SK-N-SH (cell line): ENCODE data around the gene CASK. TPM values are rescaled to one million over a fixed set of nuclear protein-coding genes. Genes with fewer than 3 reads are reported as not detected.

Source experiments
- CTCF ChIA-PET: fragments of 300-600, 350-600 bp; formaldehyde crosslinking; extraction: SDS; loops from one replicate; lab custom pipeline; 2021; lab: Yijun Ruan, JAX
- POLR2A ChIA-PET: fragments of 350-600 bp; sonication (Branson Sonifier 250); formaldehyde crosslinking; extraction: SDS; loops from one replicate; lab custom pipeline; 2020; ENCODE audit warnings: antibody characterized with exemption, inconsistent platforms; lab: Yijun Ruan, JAX
- DNase-seq: peaks from one replicate; pipeline ENCODE4 v3.0.0; 2012
- H2AFZ ChIP-seq: fragments of 200-600 bp; sonication (generic); 2 replicates; pipeline ENCODE4 v1.8.1; 2016; ENCODE audit warnings: antibody characterized with exemption, mild to moderate bottlenecking, low read depth
- H3F3A ChIP-seq: fragments of 200-600 bp; sonication (generic); replicated peaks from 2 replicates; pipeline ENCODE3; 2016; ENCODE audit warnings: antibody characterized with exemption, mild to moderate bottlenecking; ENCODE audit not compliant: insufficient read depth
- H3K27ac ChIP-seq, 2 experiments: fragments of 200-500 bp in 1 of 2; fragments of 200-600 bp in 1 of 2; sonication (Bioruptor generic) in 1 of 2; sonication (generic), shearing (Covaris generic) in 1 of 2; 2 replicates each; pipeline versions ENCODE4 v1.5.1 to v1.6.1; 2014 to 2016; ENCODE audit warnings: low read depth in 2 of 2, inconsistent platforms in 1 of 2, low read length in 1 of 2, mild to moderate bottlenecking in 1 of 2, mixed read lengths in 1 of 2
- H3K27me3 ChIP-seq: fragments of 200-600 bp; sonication (generic), shearing (Covaris generic); 2 replicates; pipeline ENCODE4 v1.6.1; 2016; ENCODE audit warnings: mixed run types; ENCODE audit not compliant: insufficient read depth
- H3K36me3 ChIP-seq, 2 experiments: fragments of 200-500 bp in 1 of 2; fragments of 200-600 bp in 1 of 2; sonication (Bioruptor generic) in 1 of 2; sonication (generic) in 1 of 2; replicated peaks in 1 of 2; 2 replicates each; pipeline versions ENCODE3 to v1.5.1; 2014 to 2016; ENCODE audit warnings: low read length in 1 of 2, mild to moderate bottlenecking in 1 of 2; ENCODE audit not compliant: insufficient read depth in 2 of 2, control insufficient read depth in 1 of 2
- H3K4me1 ChIP-seq, 2 experiments: fragments of 200-500 bp in 1 of 2; fragments of 200-600 bp in 1 of 2; sonication (Bioruptor generic) in 1 of 2; sonication (generic), shearing (Covaris generic) in 1 of 2; 2 replicates each; pipeline versions ENCODE4 v1.5.1 to v1.6.1; 2014 to 2016; ENCODE audit warnings: low read depth in 1 of 2, low read length in 1 of 2, mixed run types in 1 of 2; ENCODE audit not compliant: insufficient read depth in 2 of 2, control insufficient read depth in 1 of 2
- H3K4me2 ChIP-seq: fragments of 200-600 bp; sonication (generic), shearing (Covaris generic); 2 replicates; pipeline ENCODE4 v1.6.1; 2017; ENCODE audit warnings: mixed run types
- H3K4me3 ChIP-seq, 2 experiments: fragments of 200-500 bp in 1 of 2; fragments of 200-600 bp in 1 of 2; sonication (Bioruptor generic) in 1 of 2; sonication (generic), shearing (Covaris generic) in 1 of 2; 2 replicates each; pipeline versions ENCODE4 v1.5.1 to v1.8.1; 2014 to 2016; ENCODE audit warnings: low read depth in 2 of 2, inconsistent platforms in 1 of 2, low read length in 1 of 2, mild to moderate bottlenecking in 1 of 2, mixed read lengths in 1 of 2, moderate library complexity in 1 of 2
- H3K79me2 ChIP-seq: fragments of 200-600 bp; sonication (generic); 2 replicates; pipeline ENCODE4 v1.8.1; 2017; ENCODE audit warnings: mild to moderate bottlenecking; ENCODE audit not compliant: insufficient read depth
- H3K9ac ChIP-seq: fragments of 200-600 bp; sonication (generic); 2 replicates; pipeline ENCODE4 v1.6.1; 2017; ENCODE audit warnings: mixed run types
- H3K9me2 ChIP-seq: fragments of 200-600 bp; sonication (generic); 2 replicates; pipeline ENCODE4 v1.6.1; 2017; ENCODE audit warnings: mixed run types
- H3K9me3 ChIP-seq: fragments of 200-600 bp; sonication (generic); 2 replicates; pipeline ENCODE4 v1.6.1; 2017; ENCODE audit warnings: mixed run types, mild to moderate bottlenecking, moderate library complexity
- H4K20me1 ChIP-seq: fragments of 200-600 bp; sonication (generic); 2 replicates; pipeline ENCODE4 v1.6.1; 2017; ENCODE audit warnings: mild to moderate bottlenecking, mixed run types; ENCODE audit not compliant: insufficient read depth
- ELF1 ChIP-seq: IDR thresholded peaks from 2 replicates; pipeline ENCODE4 v1.4.0; 2012
- EP300 ChIP-seq, 2 experiments: IDR thresholded peaks; 2 replicates each; pipeline versions ENCODE4 v1.4.0 to v1.6.1; 2012; ENCODE audit warnings: borderline replicate concordance in 1 of 2, low read depth in 1 of 2, low read length in 1 of 2
- EZH2phosphoT487 ChIP-seq: fragments of 200-600 bp; sonication (generic); IDR thresholded peaks from 2 replicates; pipeline ENCODE4 v1.6.1; 2017; ENCODE audit warnings: low read depth, mixed run types, mild to moderate bottlenecking, antibody characterized with exemption, moderate library complexity, borderline replicate concordance
- FOSL2 ChIP-seq: IDR thresholded peaks from 2 replicates; pipeline ENCODE4 v1.4.0; 2012; ENCODE audit warnings: low read depth, mild to moderate bottlenecking, moderate library complexity, borderline replicate concordance
- FOXM1 ChIP-seq: IDR thresholded peaks from 2 replicates; pipeline ENCODE4 v1.4.0; 2012; ENCODE audit warnings: low read depth, mild to moderate bottlenecking
- MEF2A ChIP-seq: IDR thresholded peaks from 2 replicates; pipeline ENCODE4 v1.4.0; 2012; ENCODE audit warnings: low read depth, borderline replicate concordance
- NFIC ChIP-seq: IDR thresholded peaks from 2 replicates; pipeline ENCODE4 v1.4.0; 2012; ENCODE audit warnings: borderline replicate concordance
- POLR2AphosphoS5 ChIP-seq: IDR thresholded peaks from 2 replicates; pipeline ENCODE4 v1.6.1; 2012; ENCODE audit warnings: low read depth, low read length
- RCOR1 ChIP-seq: fragments of 150-350 bp; IDR thresholded peaks from 2 replicates; pipeline ENCODE4 v1.6.1; 2017; ENCODE audit warnings: antibody characterized with exemption, low read length
- RFX5 ChIP-seq: IDR thresholded peaks from 2 replicates; pipeline ENCODE4 v1.6.1; 2012; ENCODE audit warnings: mild to moderate bottlenecking, improper control_type of control experiment, low read length
- TAF1 ChIP-seq: IDR thresholded peaks from 2 replicates; pipeline ENCODE4 v1.6.1; 2012; ENCODE audit warnings: low read depth, mild to moderate bottlenecking, low read length, moderate library complexity, borderline replicate concordance
- TCF12 ChIP-seq: IDR thresholded peaks from 2 replicates; pipeline ENCODE4 v1.4.0; 2012
- YY1 ChIP-seq: IDR thresholded peaks from 2 replicates; pipeline ENCODE4 v1.4.0; 2012; ENCODE audit warnings: low read depth, mild to moderate bottlenecking
- WGBS: methylation state at CpG from one replicate; pipeline ENCODE4 v1.1.6; 2017; ENCODE audit warnings: low lambda C conversion rate; 5-methylcytosine and 5-hydroxymethylcytosine counted together
- polyA plus RNA-seq, 3 experiments: library from polyadenylated mRNA; depleted of rRNA; stranded (reverse); fragments of >200 nt; gene quantifications; 2 replicates each; pipeline ENCODE4 v1.2.3, GENCODE V29; 2012
- TF ChIP-seq, protein P1 (sequence below): IDR thresholded peaks from 2 replicates; pipeline ENCODE4 v1.4.0; 2012; ENCODE audit warnings: low read depth, borderline replicate concordance
- TF ChIP-seq, protein P2 (sequence below): fragments of 150-350 bp; IDR thresholded peaks from 2 replicates; pipeline ENCODE4 v1.6.1; 2017; ENCODE audit warnings: antibody characterized with exemption, low read length, low read depth, borderline replicate concordance
- TF ChIP-seq, protein P3 (sequence below): IDR thresholded peaks from 2 replicates; pipeline ENCODE4 v1.4.0; 2012; ENCODE audit warnings: low read depth
- TF ChIP-seq, protein P4 (sequence below): IDR thresholded peaks from 2 replicates; pipeline ENCODE4 v1.4.0; 2012; ENCODE audit warnings: low read depth, borderline replicate concordance
- TF ChIP-seq, protein P5 (sequence below): IDR thresholded peaks from 2 replicates; pipeline ENCODE4; 2012
- TF ChIP-seq, protein P6 (sequence below): fragments of 200-600 bp; sonication (generic); IDR thresholded peaks from 2 replicates; pipeline ENCODE4 v1.6.1; 2017; ENCODE audit warnings: antibody characterized with exemption, mild to moderate bottlenecking, moderate library complexity
- TF ChIP-seq, protein P7 (sequence below): fragments of 150-350 bp; IDR thresholded peaks from 2 replicates; pipeline ENCODE4 v1.6.1; 2016; ENCODE audit warnings: mild to moderate bottlenecking, low read depth, low read length

CASK gene
- polyA plus RNA-seq, 1 of the 3 experiments (the other 2 are of a cell fraction) = 7.0 TPM

DNA sequence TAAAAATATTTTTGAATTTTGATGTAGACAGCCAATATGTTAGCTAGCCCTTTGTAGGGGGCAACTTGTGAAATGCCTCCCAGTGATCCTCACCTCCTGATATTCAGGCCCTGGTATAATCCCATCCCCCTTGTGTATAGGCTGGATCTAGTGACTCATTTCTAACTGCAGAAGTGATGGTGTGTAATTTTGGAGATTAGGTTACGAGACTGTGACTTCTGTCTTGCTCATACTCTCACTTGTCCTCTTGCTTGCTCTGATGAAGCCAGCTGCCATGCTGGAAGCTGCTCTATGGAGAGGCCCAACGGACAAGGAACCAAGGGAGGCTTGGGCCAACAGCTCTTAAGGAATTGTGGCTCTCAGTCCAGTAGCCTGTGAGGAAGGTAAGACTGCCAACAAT is 137.7 kb downstream of the CASK start:
- no peak overlapping the region for H3K9ac ChIP-seq
- no peaks in the 10 kb centered on the region for H3K36me3 ChIP-seq
- H3K27ac ChIP-seq = no peak overlapping the region
- H3F3A ChIP-seq = no peaks in the 10 kb centered on the region
- no peaks in the 10 kb centered on the region; the same call in 1 of the 2 replicates for H3K9me2 ChIP-seq
- no peak for DNase-seq
- ChIA-PET CTCF (interaction anchor here (1.9 kb wide), 1 partner anchor 14 kb away, joined by 6 read pairs; no protein-coding TSS in a partner anchor), POLR2A (no interaction called here)
- H3K4me1 ChIP-seq = no peaks in the 10 kb centered on the region
- no peaks in the 10 kb centered on the region for H3K27me3 ChIP-seq
- no peaks in the 10 kb centered on the region for H3K79me2 ChIP-seq
- no peak overlapping the region for H3K4me3 ChIP-seq
- no peaks in the 10 kb centered on the region for H4K20me1 ChIP-seq
- WGBS = 44% methylated on average over 2 of the region's 2 CpGs
- H2AFZ ChIP-seq = no peak overlapping the region
- H3K9me3 ChIP-seq = no peaks in the 10 kb centered on the region
- TF ChIP-seq YY1 (no peak), RFX5 (no peak), MEF2A (no peak), EZH2phosphoT487 (no peak), POLR2AphosphoS5 (no peak), ELF1 (no peak), FOXM1 (no peak), TAF1 (no peak), RCOR1 (no peak), TCF12 (no peak), FOSL2 (no peak), NFIC (no peak), EP300 (IDR thresholded peaks at IDR 0.05; ENCODE audit: borderline replicate concordance in 1 of 2, low read depth in 1 of 2, low read length in 1 of 2) (no peak)
- TF ChIP-seq, protein P1, sequence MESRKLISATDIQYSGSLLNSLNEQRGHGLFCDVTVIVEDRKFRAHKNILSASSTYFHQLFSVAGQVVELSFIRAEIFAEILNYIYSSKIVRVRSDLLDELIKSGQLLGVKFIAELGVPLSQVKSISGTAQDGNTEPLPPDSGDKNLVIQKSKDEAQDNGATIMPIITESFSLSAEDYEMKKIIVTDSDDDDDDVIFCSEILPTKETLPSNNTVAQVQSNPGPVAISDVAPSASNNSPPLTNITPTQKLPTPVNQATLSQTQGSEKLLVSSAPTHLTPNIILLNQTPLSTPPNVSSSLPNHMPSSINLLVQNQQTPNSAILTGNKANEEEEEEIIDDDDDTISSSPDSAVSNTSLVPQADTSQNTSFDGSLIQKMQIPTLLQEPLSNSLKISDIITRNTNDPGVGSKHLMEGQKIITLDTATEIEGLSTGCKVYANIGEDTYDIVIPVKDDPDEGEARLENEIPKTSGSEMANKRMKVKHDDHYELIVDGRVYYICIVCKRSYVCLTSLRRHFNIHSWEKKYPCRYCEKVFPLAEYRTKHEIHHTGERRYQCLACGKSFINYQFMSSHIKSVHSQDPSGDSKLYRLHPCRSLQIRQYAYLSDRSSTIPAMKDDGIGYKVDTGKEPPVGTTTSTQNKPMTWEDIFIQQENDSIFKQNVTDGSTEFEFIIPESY = no peak
- TF ChIP-seq, protein P2, sequence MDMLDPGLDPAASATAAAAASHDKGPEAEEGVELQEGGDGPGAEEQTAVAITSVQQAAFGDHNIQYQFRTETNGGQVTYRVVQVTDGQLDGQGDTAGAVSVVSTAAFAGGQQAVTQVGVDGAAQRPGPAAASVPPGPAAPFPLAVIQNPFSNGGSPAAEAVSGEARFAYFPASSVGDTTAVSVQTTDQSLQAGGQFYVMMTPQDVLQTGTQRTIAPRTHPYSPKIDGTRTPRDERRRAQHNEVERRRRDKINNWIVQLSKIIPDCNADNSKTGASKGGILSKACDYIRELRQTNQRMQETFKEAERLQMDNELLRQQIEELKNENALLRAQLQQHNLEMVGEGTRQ = no peak
- TF ChIP-seq, protein P3, sequence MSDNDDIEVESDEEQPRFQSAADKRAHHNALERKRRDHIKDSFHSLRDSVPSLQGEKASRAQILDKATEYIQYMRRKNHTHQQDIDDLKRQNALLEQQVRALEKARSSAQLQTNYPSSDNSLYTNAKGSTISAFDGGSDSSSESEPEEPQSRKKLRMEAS = no peak
- TF ChIP-seq, protein P4, sequence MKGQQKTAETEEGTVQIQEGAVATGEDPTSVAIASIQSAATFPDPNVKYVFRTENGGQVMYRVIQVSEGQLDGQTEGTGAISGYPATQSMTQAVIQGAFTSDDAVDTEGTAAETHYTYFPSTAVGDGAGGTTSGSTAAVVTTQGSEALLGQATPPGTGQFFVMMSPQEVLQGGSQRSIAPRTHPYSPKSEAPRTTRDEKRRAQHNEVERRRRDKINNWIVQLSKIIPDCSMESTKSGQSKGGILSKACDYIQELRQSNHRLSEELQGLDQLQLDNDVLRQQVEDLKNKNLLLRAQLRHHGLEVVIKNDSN = no peak
- TF ChIP-seq, protein P5, sequence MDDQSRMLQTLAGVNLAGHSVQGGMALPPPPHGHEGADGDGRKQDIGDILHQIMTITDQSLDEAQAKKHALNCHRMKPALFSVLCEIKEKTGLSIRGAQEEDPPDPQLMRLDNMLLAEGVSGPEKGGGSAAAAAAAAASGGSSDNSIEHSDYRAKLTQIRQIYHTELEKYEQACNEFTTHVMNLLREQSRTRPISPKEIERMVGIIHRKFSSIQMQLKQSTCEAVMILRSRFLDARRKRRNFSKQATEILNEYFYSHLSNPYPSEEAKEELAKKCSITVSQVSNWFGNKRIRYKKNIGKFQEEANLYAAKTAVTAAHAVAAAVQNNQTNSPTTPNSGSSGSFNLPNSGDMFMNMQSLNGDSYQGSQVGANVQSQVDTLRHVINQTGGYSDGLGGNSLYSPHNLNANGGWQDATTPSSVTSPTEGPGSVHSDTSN = no peak
- TF ChIP-seq, protein P6, sequence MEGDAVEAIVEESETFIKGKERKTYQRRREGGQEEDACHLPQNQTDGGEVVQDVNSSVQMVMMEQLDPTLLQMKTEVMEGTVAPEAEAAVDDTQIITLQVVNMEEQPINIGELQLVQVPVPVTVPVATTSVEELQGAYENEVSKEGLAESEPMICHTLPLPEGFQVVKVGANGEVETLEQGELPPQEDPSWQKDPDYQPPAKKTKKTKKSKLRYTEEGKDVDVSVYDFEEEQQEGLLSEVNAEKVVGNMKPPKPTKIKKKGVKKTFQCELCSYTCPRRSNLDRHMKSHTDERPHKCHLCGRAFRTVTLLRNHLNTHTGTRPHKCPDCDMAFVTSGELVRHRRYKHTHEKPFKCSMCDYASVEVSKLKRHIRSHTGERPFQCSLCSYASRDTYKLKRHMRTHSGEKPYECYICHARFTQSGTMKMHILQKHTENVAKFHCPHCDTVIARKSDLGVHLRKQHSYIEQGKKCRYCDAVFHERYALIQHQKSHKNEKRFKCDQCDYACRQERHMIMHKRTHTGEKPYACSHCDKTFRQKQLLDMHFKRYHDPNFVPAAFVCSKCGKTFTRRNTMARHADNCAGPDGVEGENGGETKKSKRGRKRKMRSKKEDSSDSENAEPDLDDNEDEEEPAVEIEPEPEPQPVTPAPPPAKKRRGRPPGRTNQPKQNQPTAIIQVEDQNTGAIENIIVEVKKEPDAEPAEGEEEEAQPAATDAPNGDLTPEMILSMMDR = no peak
- TF ChIP-seq, protein P7, sequence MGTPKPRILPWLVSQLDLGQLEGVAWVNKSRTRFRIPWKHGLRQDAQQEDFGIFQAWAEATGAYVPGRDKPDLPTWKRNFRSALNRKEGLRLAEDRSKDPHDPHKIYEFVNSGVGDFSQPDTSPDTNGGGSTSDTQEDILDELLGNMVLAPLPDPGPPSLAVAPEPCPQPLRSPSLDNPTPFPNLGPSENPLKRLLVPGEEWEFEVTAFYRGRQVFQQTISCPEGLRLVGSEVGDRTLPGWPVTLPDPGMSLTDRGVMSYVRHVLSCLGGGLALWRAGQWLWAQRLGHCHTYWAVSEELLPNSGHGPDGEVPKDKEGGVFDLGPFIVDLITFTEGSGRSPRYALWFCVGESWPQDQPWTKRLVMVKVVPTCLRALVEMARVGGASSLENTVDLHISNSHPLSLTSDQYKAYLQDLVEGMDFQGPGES = no peak
- no peak overlapping the region for H3K4me2 ChIP-seq
